Spleen (tissue), 11 donors: ENCODE results near the gene SMYD1. TPM values are rescaled to one million over a fixed set of nuclear protein-coding genes. Genes with fewer than 3 reads are reported as not detected.

Experiments
- DNase-seq: peaks from one replicate; pipeline ENCODE4 v3.0.0-alpha.2; 2020
- H3K27ac ChIP-seq, 8 donors: fragments of 200-600 bp; sonication (generic) in 7 of 8; 1 replicate in 4 of 8; 2 replicates in 4 of 8; pipeline versions ENCODE4 v1.5.0 to v1.8.0; 2016 to 2021; ENCODE audit warnings: inconsistent platforms in 4 of 8, mild to moderate bottlenecking in 4 of 8, moderate library complexity in 1 of 8
- H3K27me3 ChIP-seq, 7 donors: fragments of 200-600 bp; sonication (generic) in 6 of 7; replicated peaks in 1 of 7; 1 replicate in 4 of 7; 2 replicates in 3 of 7; pipeline versions ENCODE4 v1.5.0 to v1.8.0; 2016 to 2021; ENCODE audit warnings: inconsistent platforms in 3 of 7, mild to moderate bottlenecking in 1 of 7
- H3K36me3 ChIP-seq, 6 donors: fragments of 200-600 bp; sonication (generic) in 5 of 6; 1 replicate in 4 of 6; 2 replicates in 2 of 6; pipeline versions ENCODE4 v1.5.0 to v1.8.0; 2016 to 2021; ENCODE audit warnings: inconsistent platforms in 2 of 6
- H3K4me1 ChIP-seq, 6 donors: fragments of 200-600 bp; sonication (generic) in 5 of 6; 1 replicate in 3 of 6; 2 replicates in 3 of 6; pipeline versions ENCODE4 v1.5.0 to v1.8.0; 2016 to 2021; ENCODE audit warnings: inconsistent platforms in 3 of 6
- H3K4me3 ChIP-seq, 8 donors: fragments of 200-600 bp; sonication (generic) in 7 of 8; 1 replicate in 4 of 8; 2 replicates in 4 of 8; pipeline versions ENCODE4 v1.5.0 to v1.8.0; 2016 to 2021; ENCODE audit warnings: inconsistent platforms in 4 of 8, mild to moderate bottlenecking in 4 of 8, moderate library complexity in 2 of 8
- H3K9me3 ChIP-seq, 8 donors: fragments of 200-600 bp; sonication (generic) in 7 of 8; 1 replicate in 4 of 8; 2 replicates in 4 of 8; pipeline versions ENCODE4 v1.5.0 to v1.8.0; 2016 to 2021; ENCODE audit warnings: inconsistent platforms in 4 of 8
- CTCF ChIP-seq, 11 experiments: fragments of 200-600 bp in 7 of 11; fragments of 450-650 bp in 4 of 11; sonication (generic) in 4 of 11; IDR thresholded peaks in 8 of 11; conservative IDR thresholded peaks in 3 of 11; 1 replicate in 7 of 11; 2 replicates in 4 of 11; pipeline versions ENCODE4 v1.4.0 to v1.8.0; 2016 to 2021; ENCODE audit warnings: antibody characterized with exemption in 11 of 11, inconsistent platforms in 4 of 11, mild to moderate bottlenecking in 1 of 11
- POLR2A ChIP-seq, 3 donors: fragments of 450-650 bp; IDR thresholded peaks; one replicate each; pipeline ENCODE4 v1.5.1; 2017; ENCODE audit warnings: antibody characterized with exemption in 3 of 3, mild to moderate bottlenecking in 1 of 3
- POLR2AphosphoS5 ChIP-seq, 3 donors: sonication (generic); formaldehyde crosslinking; IDR thresholded peaks; one replicate each; pipeline ENCODE4 v1.5.1; 2017; ENCODE audit warnings: antibody characterized with exemption in 3 of 3
- WGBS, 5 donors: extraction: QIAGEN DNeasy Blood & Tissue Kit in 3 of 5; methylation state at CpG; one replicate each; pipeline versions ENCODE4 v1.1.5 to v1.1.7; 2013 to 2018; 5-methylcytosine and 5-hydroxymethylcytosine counted together
- intact Hi-C: fragments of 100-400 bp; cut with DNase I; formaldehyde crosslinking; loops from one replicate; pipeline ENCODE4 v1.15.0; 2023; ENCODE audit warnings: low total_unique reads
- microRNA-seq, 3 donors: library from miRNA; unstranded; fragments of <30 nt; microRNA quantifications; one replicate each; pipeline versions ENCODE4 to v1.1.0, GENCODE V29; 2019 to 2020
- polyA plus RNA-seq, 3 donors: library from polyadenylated mRNA; stranded (reverse); fragments of 200-250 nt; gene quantifications; one replicate each; pipeline ENCODE4 v1.2.1, GENCODE V29; 2013
- small RNA-seq, 4 donors: library from RNA; depleted of rRNA; stranded (forward); fragments of <200 nt; gene quantifications; one replicate each; pipeline ENCODE3, GENCODE V24; 2016
- total RNA-seq, 7 donors: library from RNA; depleted of rRNA in 3 of 7; stranded (reverse); fragments of >200 nt in 3 of 7; fragmentation: NEBNext Ultra II Directional in 4 of 7; extraction: Animal tissue kit (Norgen Biotek cat#: 25700) in 4 of 7; gene quantifications; one replicate each; pipeline versions ENCODE4 v1.1.0 to v1.2.1, GENCODE V29; 2016 to 2021
- donor health status: healthy with polysubstance abuse.
- donor health status: DM: no; HTN: no; CAD: no; lungs with moderate emphysema.
- donor health status: DM: no; HTN: no; CAD: no.
- donor health status: Bipolar disorder and iron deficiency.
- donor health status: healthy.
- donor health status: DM: no; HTN: no; CAD: no.
- donor health status: DM: yes; HTN: yes; CAD: no.

The SMYD1 gene
- total and polyA plus RNA-seq, 10 donors, result 0.02 to 0.07 TPM; not detected in 8

GRCh38 chr2:88159955-88160415, 92.4 kb downstream of the SMYD1 start:
- intact Hi-C loops, result loop anchor here (5.0 kb wide), 1 partner anchor 98 kb away; no protein-coding TSS in a partner anchor
- 23 to 42% (median 26%) methylated on average over 5 of the region's 5 CpGs for WGBS, 5 donors
- no peak overlapping the region for H3K4me3 ChIP-seq
- no peaks in the 10 kb centered on the region for H3K36me3 ChIP-seq
- H3K4me1 ChIP-seq, result peaks cover 0 to 5% (median 0%) of the 10 kb centered on the region in 6 donors
- TF ChIP-seq POLR2A (IDR thresholded peaks at IDR 0.05) (no peak), POLR2AphosphoS5 (IDR thresholded peaks at IDR 0.05) (no peak), CTCF (IDR thresholded peaks at IDR 0.05 in 8 of 11, conservative IDR thresholded peaks at IDR 0.05 in 3 of 11) (peak; percentile 58 to 87 (median 81))
- H3K27me3 ChIP-seq, result no peaks in the 10 kb centered on the region
- H3K27ac ChIP-seq, result no peak overlapping the region
- no peaks in the 10 kb centered on the region for H3K9me3 ChIP-seq
- DNase-seq, result no peak

DNA sequence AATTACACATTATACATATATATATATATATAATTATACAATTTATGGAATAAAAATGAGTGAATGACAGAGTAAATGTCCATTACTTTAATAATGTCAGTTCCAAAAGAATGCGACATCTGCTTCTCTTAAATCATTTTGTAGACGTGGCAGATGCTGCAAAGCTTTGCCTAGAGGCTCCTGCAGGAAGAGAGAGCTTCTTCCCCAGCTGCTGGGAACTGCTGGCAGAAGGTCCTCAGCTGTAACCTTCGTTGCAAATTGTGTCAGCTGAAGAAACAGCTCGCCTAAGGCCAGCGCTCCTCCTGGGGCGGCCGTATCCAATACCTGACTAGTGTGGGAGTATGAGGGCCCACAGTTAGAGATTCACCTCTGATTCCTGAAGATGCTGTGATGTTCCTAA, 92.9 kb downstream of the SMYD1 start:
- Histone ChIP-seq H3K27me3 (no peaks in the 10 kb centered on the region), H3K4me1 (peaks cover 0 to 5% (median 0%) of the 10 kb centered on the region in 6 donors), H3K36me3 (no peaks in the 10 kb centered on the region), H3K4me3 (no peak overlapping the region), H3K9me3 (no peaks in the 10 kb centered on the region), H3K27ac (no peak overlapping the region)
- TF ChIP-seq CTCF (IDR thresholded peaks at IDR 0.05 in 8 of 11, conservative IDR thresholded peaks at IDR 0.05 in 3 of 11), result no peak
- TF ChIP-seq POLR2A (IDR thresholded peaks at IDR 0.05), result no peak
- no peak for TF ChIP-seq POLR2AphosphoS5 (IDR thresholded peaks at IDR 0.05)
- DNase-seq, result no peak
- WGBS, 5 donors, result 81 to 90% (median 87%) methylated on average over 7 of the region's 7 CpGs
- intact Hi-C loops, result loop anchor here (5.0 kb wide), 1 partner anchor 98 kb away; no protein-coding TSS in a partner anchor

GRCh38 chr2:88161446-88162244, 94.0 kb downstream of the SMYD1 start:
- no peak overlapping the region for H3K27ac ChIP-seq
- H3K4me3 ChIP-seq, result no peak overlapping the region
- no peaks in the 10 kb centered on the region for H3K36me3 ChIP-seq
- intact Hi-C loops, result loop anchor here (5.0 kb wide), 1 partner anchor 99 kb away; no protein-coding TSS in a partner anchor
- TF ChIP-seq POLR2A (IDR thresholded peaks at IDR 0.05) (no peak), POLR2AphosphoS5 (IDR thresholded peaks at IDR 0.05) (no peak), CTCF (IDR thresholded peaks at IDR 0.05 in 8 of 11, conservative IDR thresholded peaks at IDR 0.05 in 3 of 11) (no peak)
- H3K27me3 ChIP-seq, result no peaks in the 10 kb centered on the region
- peaks cover 0 to 5% (median 0%) of the 10 kb centered on the region in 6 donors for H3K4me1 ChIP-seq
- no peaks in the 10 kb centered on the region for H3K9me3 ChIP-seq
- 73 to 88% (median 85%) methylated on average over 11 of the region's 11 CpGs for WGBS, 5 donors
- DNase-seq, result no peak

Small RNA genes within 50 kb of the gene (microRNA-seq; reads per million reads assigned to microRNA genes)
- gene MIR4780, result 0 reads per million in 3 donors

Small RNA genes within 50 kb of the gene (small RNA-seq; reads per million reads assigned to genes)
- gene MIR4780, result 0 reads per million in 4 donors

Other genes with a start within 250 kb of the SMYD1 start
- gene RGPD2, start 242.0 kb upstream of the SMYD1 start, total RNA-seq, result 10 to 100 TPM in 3 of 7 donors, 1 to 10 TPM in 4; 2.6 to 24.2 (median 6.3) TPM
- gene RGPD2, start 242.0 kb upstream of the SMYD1 start, polyA plus RNA-seq, result 1 to 10 TPM; 1.5 to 3.2 (median 2.7) TPM
- gene RNU2-63P, start 51.3 kb upstream of the SMYD1 start, total RNA-seq, result 10 to 100 TPM in 1 of 7 donors, 1 to 10 TPM in 3, not detected in 3; 3.5 to 11.6 (median 7.0) TPM
- not detected for gene RNU2-63P, start 51.3 kb upstream of the SMYD1 start, polyA plus RNA-seq
- gene KRCC1, start 12.0 kb upstream of the SMYD1 start, total RNA-seq, result 10 to 100 TPM; 20.4 to 32.8 (median 24.8) TPM
- 10 to 100 TPM; 38.1 to 42.3 (median 40.3) TPM for gene KRCC1, start 12.0 kb upstream of the SMYD1 start, polyA plus RNA-seq
- not detected for gene FABP1, start 60.2 kb downstream of the SMYD1 start, total RNA-seq
- gene FABP1, start 60.2 kb downstream of the SMYD1 start, polyA plus RNA-seq, result 1 to 10 TPM in 1 of 3 donors, under 1 TPM in 2; 0.15 to 3.6 (median 0.39) TPM
- gene THNSL2, start 102.5 kb downstream of the SMYD1 start, total RNA-seq, result 10 to 100 TPM in 4 of 7 donors, 1 to 10 TPM in 3; 5.9 to 20.3 (median 10.8) TPM
- 10 to 100 TPM in 1 of 3 donors, 1 to 10 TPM in 2; 7.4 to 12.3 (median 7.5) TPM for gene THNSL2, start 102.5 kb downstream of the SMYD1 start, polyA plus RNA-seq